Endothelial cell of umbilical vein (primary cell): Measurements from ENCODE around the gene HBEGF. TPM values are rescaled to one million over a fixed set of nuclear protein-coding genes. Genes with fewer than 3 reads are reported as not detected.
A peak's percentile ranks its signal among the peaks of the same experiment; 100 is the strongest.

Experiments used
- BruUV-seq: library from RNA; stranded (reverse); fragments of 400-500 nt; replicated peaks from 2 replicates; lab custom pipeline; 2021; lab: Mats Ljungman, UMichigan
- CTCF ChIA-PET: fragments of 300-600, 350-600 bp; sonication (Branson Sonifier 250); formaldehyde crosslinking; loops from one replicate; lab custom pipeline; 2021; ENCODE audit warnings: antibody characterized with exemption, inconsistent platforms; lab: Charles Lee
- POLR2A ChIA-PET: fragments of 300-600, 350-600 bp; sonication (Branson Sonifier 250); formaldehyde crosslinking; loops from one replicate; lab custom pipeline; 2021; ENCODE audit warnings: antibody characterized with exemption, inconsistent platforms; lab: Charles Lee
- DNase-seq: peaks from one replicate; pipeline ENCODE4 v3.0.0-alpha.2; 2011; ENCODE audit warnings: low read depth, low spot score
- FAIRE-seq: peaks from 2 replicates; lab custom pipeline; 2011; peaks lifted over from hg19 to GRCh38; lab: Jason Lieb, UNC
- H2AFZ ChIP-seq: 2 replicates; pipeline ENCODE4 v1.6.0; 2012; ENCODE audit warnings: low read depth, low read length, control low read depth, inconsistent platforms
- H3K27ac ChIP-seq: 2 replicates; pipeline ENCODE4 v1.5.1; 2011; ENCODE audit warnings: low read depth, mild to moderate bottlenecking, control low read depth, low read length, moderate library complexity; ENCODE audit not compliant: insufficient read depth
- H3K27me3 ChIP-seq, 2 experiments: 2 replicates each; pipeline versions ENCODE4 v1.6.0 to v1.6.1; 2011; ENCODE audit warnings: low read length in 2 of 2, mixed read lengths in 1 of 2; ENCODE audit not compliant: control insufficient read depth in 2 of 2, insufficient read depth in 2 of 2
- H3K36me3 ChIP-seq, 2 experiments: 2 replicates in 1 of 2; 3 replicates in 1 of 2; pipeline ENCODE4 v1.5.1; 2011; ENCODE audit warnings: low read length in 2 of 2, mild to moderate bottlenecking in 1 of 2, moderate library complexity in 1 of 2; ENCODE audit not compliant: control insufficient read depth in 2 of 2, insufficient read depth in 2 of 2; ENCODE audit errors: extremely low read depth in 1 of 2
- H3K4me1 ChIP-seq: 3 replicates; pipeline ENCODE4 v1.5.1; 2011; ENCODE audit warnings: mild to moderate bottlenecking, low read length; ENCODE audit not compliant: control insufficient read depth, insufficient read depth; ENCODE audit errors: extremely low read depth
- H3K4me2 ChIP-seq: 2 replicates; pipeline ENCODE4 v1.6.1; 2011; ENCODE audit warnings: low read length, control low read depth, mixed read lengths; ENCODE audit not compliant: insufficient read depth
- H3K4me3 ChIP-seq, 3 experiments: fragments of 200-600 bp in 1 of 3; sonication (generic), shearing (Covaris generic) in 1 of 3; replicated peaks in 1 of 3; 2 replicates each; pipeline ENCODE4 v1.5.1; 2011 to 2016; ENCODE audit warnings: control low read depth in 3 of 3, low read length in 3 of 3, mild to moderate bottlenecking in 2 of 3, inconsistent platforms in 1 of 3, low read depth in 1 of 3, moderate library complexity in 1 of 3; ENCODE audit not compliant: insufficient read depth in 1 of 3
- H3K79me2 ChIP-seq: 2 replicates; pipeline ENCODE4 v1.6.0; 2012; ENCODE audit warnings: low read length, inconsistent platforms; ENCODE audit not compliant: control insufficient read depth, insufficient read depth
- H3K9ac ChIP-seq: replicated peaks from 2 replicates; pipeline ENCODE3; 2011; ENCODE audit warnings: low read length, control low read depth; ENCODE audit not compliant: insufficient read depth; ENCODE audit errors: extremely low read depth
- H3K9me1 ChIP-seq: replicated peaks from 3 replicates; pipeline ENCODE4 v1.6.0; 2011; ENCODE audit warnings: mild to moderate bottlenecking, low read length; ENCODE audit not compliant: control insufficient read depth, insufficient read depth; ENCODE audit errors: extremely low read depth
- H3K9me3 ChIP-seq: replicated peaks from 2 replicates; pipeline ENCODE4 v1.5.1; 2012; ENCODE audit warnings: low read length, inconsistent platforms; ENCODE audit not compliant: control insufficient read depth, insufficient read depth
- H4K20me1 ChIP-seq: replicated peaks from 2 replicates; pipeline ENCODE3; 2011; ENCODE audit warnings: mild to moderate bottlenecking, low read length; ENCODE audit not compliant: control insufficient read depth, insufficient read depth; ENCODE audit errors: extremely low read depth
- CTCF ChIP-seq, 2 donors: IDR thresholded peaks; 1 replicate in 1 of 2; 2 replicates in 1 of 2; pipeline ENCODE4 v1.5.1; 2011; ENCODE audit warnings: low read length in 2 of 2, mild to moderate bottlenecking in 2 of 2, moderate library complexity in 2 of 2, control low read depth in 1 of 2, inconsistent platforms in 1 of 2, low read depth in 1 of 2; ENCODE audit not compliant: insufficient read depth in 1 of 2; ENCODE audit errors: extremely low read depth in 1 of 2
- FOS ChIP-seq: IDR thresholded peaks from 2 replicates; pipeline ENCODE4 v1.6.1; 2011; ENCODE audit warnings: mild to moderate bottlenecking, low read length, moderate library complexity, borderline replicate concordance; ENCODE audit not compliant: insufficient read depth
- MAX ChIP-seq: IDR thresholded peaks from 2 replicates; pipeline ENCODE4 v1.6.1; 2011; ENCODE audit not compliant: insufficient read depth, insufficient read length
- dilution Hi-C: fragments of 300-500 bp; cut with MboI; formaldehyde crosslinking; loops from one replicate; pipeline ENCODE4 v1.15.0; 2019; ENCODE audit warnings: low sequenced_read_pairs; ENCODE audit not compliant: extremely low pct_ligation_motif_present
- intact Hi-C: fragments of 100-400 bp; cut with micrococcal nuclease; formaldehyde crosslinking; loops from one replicate; pipeline ENCODE4 v1.10.0; 2022
- polyA plus RNA-seq, 4 experiments: library from polyadenylated mRNA; depleted of rRNA in 3 of 4; stranded (reverse) in 3 of 4; unstranded in 1 of 4; fragments of >200 nt; gene quantifications; 2 replicates each; pipeline versions ENCODE4 v1.2.1 to v1.2.3, GENCODE V29; 2011 to 2012; ENCODE audit warnings: missing spikeins in 1 of 4
- total RNA-seq: library from RNA; stranded (reverse); gene quantifications from 2 replicates; pipeline ENCODE4 v1.2.3, GENCODE V29; 2021

HBEGF gene
- total and polyA plus RNA-seq, 2 donors (not counting 3 experiments of a cell fraction or from before 2014, with no cell fraction given): 33.2 to 79.8 TPM

- peaks cover 3% of the 10 kb centered on the region for H3K4me1 ChIP-seq
- DNase-seq (peak; percentile 43), FAIRE-seq (peak; percentile 89)
- no peaks in the 10 kb centered on the region for H3K79me2 ChIP-seq
- H3K36me3 ChIP-seq: no peaks in the 10 kb centered on the region
- CTCF ChIA-PET: interaction anchor here (0.6 to 4.9 kb wide), 33 partner anchors 13 to 375 kb away, joined by 3 to 118 read pairs (median 4); partner anchors contain the start of genes CD14, CYSTM1, HBEGF and IK
- POLR2A ChIA-PET: interaction anchor here (0.9 to 1.0 kb wide), 2 partner anchors 12 to 119 kb away, joined by 3 to 5 read pairs; partner anchors contain the start of gene HBEGF
- no peaks in the 10 kb centered on the region for H3K9me1 ChIP-seq
- BruUV-seq: no TSS peak
- no peak overlapping the region for H3K4me3 ChIP-seq
- no peak overlapping the region for H3K4me2 ChIP-seq
- intact Hi-C loops (loop anchor here (5.0 kb wide), 3 partner anchors 182 to 287 kb away; partner anchors contain the start of gene CYSTM1), dilution Hi-C loops (no loop called here)
- no peaks in the 10 kb centered on the region for H3K27me3 ChIP-seq
- H2AFZ ChIP-seq: no peak overlapping the region
- H3K27ac ChIP-seq: no peak overlapping the region
- H3K9ac ChIP-seq: no peak overlapping the region
- no peaks in the 10 kb centered on the region for H4K20me1 ChIP-seq
- peak; percentile 53 to 58 for TF ChIP-seq CTCF (IDR thresholded peaks at IDR 0.05; ENCODE audit: extremely low read depth in 1 of 2, insufficient read depth in 1 of 2, low read depth in 1 of 2, low read length in 2 of 2)
- no peak for TF ChIP-seq MAX
- no peaks in the 10 kb centered on the region for H3K9me3 ChIP-seq
Measured at GRCh38 chr5:140358738-140359310, 12.4 kb upstream of the HBEGF start.

- CTCF ChIA-PET: interaction anchor here (0.6 to 4.9 kb wide), 3 partner anchors 113 to 192 kb away, joined by 3 to 118 read pairs (median 112); no protein-coding TSS in a partner anchor
- H3K36me3 ChIP-seq: no peaks in the 10 kb centered on the region
- DNase-seq: peak; percentile 88
- BruUV-seq: no TSS peak
- H3K4me3 ChIP-seq: no peak overlapping the region
- no peaks in the 10 kb centered on the region for H3K4me1 ChIP-seq
- H3K9me1 ChIP-seq: no peaks in the 10 kb centered on the region
- intact Hi-C loops (loop anchor here (1.0 to 5.0 kb wide), 4 partner anchors 113 to 285 kb away; partner anchors contain the start of gene CYSTM1), dilution Hi-C loops (no loop called here)
- H3K27ac ChIP-seq: no peak overlapping the region
- H4K20me1 ChIP-seq: no peaks in the 10 kb centered on the region
- TF ChIP-seq FOS (no peak), CTCF (IDR thresholded peaks at IDR 0.05; ENCODE audit: extremely low read depth in 1 of 2, insufficient read depth in 1 of 2, low read depth in 1 of 2, low read length in 2 of 2) (peak; percentile 94 to 97)
- H3K79me2 ChIP-seq: no peaks in the 10 kb centered on the region
- no peaks in the 10 kb centered on the region for H3K9me3 ChIP-seq
- POLR2A ChIA-PET: no interaction called here
- peak; percentile 95 for FAIRE-seq
- no peak overlapping the region for H3K9ac ChIP-seq
- no peak overlapping the region for H3K4me2 ChIP-seq
- peak overlapping the region; percentile 61 for H2AFZ ChIP-seq
- no peaks in the 10 kb centered on the region for H3K27me3 ChIP-seq
Measured at GRCh38 chr5:140357726-140358093, 11.3 kb upstream of the HBEGF start.
